ENCODE data around the gene SLC6A2.

- TF ChIP-seq TOX (CRISPR knock-in tag; IDR thresholded peaks at IDR 0.05; ENCODE audit: borderline replicate concordance) (no peak), ZNF8 (CRISPR knock-in tag; IDR thresholded peaks at IDR 0.05) (no peak), PATZ1 (CRISPR knock-in tag; IDR thresholded peaks at IDR 0.05; ENCODE audit: borderline replicate concordance) (no peak), ESRRG (CRISPR knock-in tag; IDR thresholded peaks at IDR 0.05) (no peak), SNAI2 (CRISPR knock-in tag; IDR thresholded peaks at IDR 0.05) (no peak), ARNTL (CRISPR knock-in tag; IDR thresholded peaks at IDR 0.05; ENCODE audit: borderline replicate concordance, low read depth) (no peak), ZFP3 (CRISPR knock-in tag; IDR thresholded peaks at IDR 0.05) (no peak), TSHZ2 (CRISPR knock-in tag; IDR thresholded peaks at IDR 0.05) (no peak), ISL1 (CRISPR knock-in tag; IDR thresholded peaks at IDR 0.05) (no peak)
Observed at GRCh38 chr16:55691771-55692170, 36.0 kb downstream of the SLC6A2 start.

Measured in SK-N-SH treated with all-trans-retinoic acid at 6 μM for 48 hours (cell line).